ENCODE data around the gene CDH8.

DNA sequence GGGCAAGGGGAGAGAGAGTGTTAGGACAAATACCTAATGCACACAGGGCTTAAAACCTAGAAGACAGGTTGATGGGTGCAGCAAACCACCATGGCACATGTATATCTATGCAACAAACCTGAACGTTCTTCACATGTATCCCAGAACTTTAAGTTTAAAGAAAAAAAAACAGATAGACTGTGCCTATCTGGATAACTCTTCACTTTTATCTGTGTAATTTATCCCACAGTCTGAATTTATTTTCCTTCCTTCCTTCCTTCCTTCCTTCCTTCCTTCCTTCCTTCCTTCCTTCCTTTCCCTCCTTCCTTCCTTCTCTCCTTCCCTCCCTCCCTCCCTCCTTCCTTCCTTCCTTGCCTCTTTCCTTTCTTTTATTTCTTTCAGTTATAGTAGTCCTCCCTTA is 370.7 kb downstream of the CDH8 start:
- TF ChIP-seq, protein P1, sequence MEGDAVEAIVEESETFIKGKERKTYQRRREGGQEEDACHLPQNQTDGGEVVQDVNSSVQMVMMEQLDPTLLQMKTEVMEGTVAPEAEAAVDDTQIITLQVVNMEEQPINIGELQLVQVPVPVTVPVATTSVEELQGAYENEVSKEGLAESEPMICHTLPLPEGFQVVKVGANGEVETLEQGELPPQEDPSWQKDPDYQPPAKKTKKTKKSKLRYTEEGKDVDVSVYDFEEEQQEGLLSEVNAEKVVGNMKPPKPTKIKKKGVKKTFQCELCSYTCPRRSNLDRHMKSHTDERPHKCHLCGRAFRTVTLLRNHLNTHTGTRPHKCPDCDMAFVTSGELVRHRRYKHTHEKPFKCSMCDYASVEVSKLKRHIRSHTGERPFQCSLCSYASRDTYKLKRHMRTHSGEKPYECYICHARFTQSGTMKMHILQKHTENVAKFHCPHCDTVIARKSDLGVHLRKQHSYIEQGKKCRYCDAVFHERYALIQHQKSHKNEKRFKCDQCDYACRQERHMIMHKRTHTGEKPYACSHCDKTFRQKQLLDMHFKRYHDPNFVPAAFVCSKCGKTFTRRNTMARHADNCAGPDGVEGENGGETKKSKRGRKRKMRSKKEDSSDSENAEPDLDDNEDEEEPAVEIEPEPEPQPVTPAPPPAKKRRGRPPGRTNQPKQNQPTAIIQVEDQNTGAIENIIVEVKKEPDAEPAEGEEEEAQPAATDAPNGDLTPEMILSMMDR (IDR thresholded peaks at IDR 0.05) = no peak
- TF ChIP-seq ZNF121 (CRISPR knock-in tag; IDR thresholded peaks at IDR 0.05) (no peak), STAT6 (CRISPR knock-in tag; conservative IDR thresholded peaks at IDR 0.05; ENCODE audit: low read depth) (no peak), TEAD4 (CRISPR knock-in tag; IDR thresholded peaks at IDR 0.05) (no peak), ZNF263 (CRISPR knock-in tag; IDR thresholded peaks at IDR 0.05; ENCODE audit: low read depth) (no peak), PREB (CRISPR knock-in tag; IDR thresholded peaks at IDR 0.05; ENCODE audit: borderline replicate concordance) (no peak), AFF4 (CRISPR knock-in tag; IDR thresholded peaks at IDR 0.05; ENCODE audit: borderline replicate concordance) (no peak), RELA (CRISPR knock-in tag; IDR thresholded peaks at IDR 0.05; ENCODE audit: borderline replicate concordance) (no peak), GRHL2 (CRISPR knock-in tag; IDR thresholded peaks at IDR 0.05; ENCODE audit: insufficient replicate concordance, severe bottlenecking) (no peak), TEAD1 (CRISPR knock-in tag; IDR thresholded peaks at IDR 0.05) (no peak), ELF4 (CRISPR knock-in tag; IDR thresholded peaks at IDR 0.05; ENCODE audit: low read depth) (no peak)
- TF ChIP-seq, protein P2, sequence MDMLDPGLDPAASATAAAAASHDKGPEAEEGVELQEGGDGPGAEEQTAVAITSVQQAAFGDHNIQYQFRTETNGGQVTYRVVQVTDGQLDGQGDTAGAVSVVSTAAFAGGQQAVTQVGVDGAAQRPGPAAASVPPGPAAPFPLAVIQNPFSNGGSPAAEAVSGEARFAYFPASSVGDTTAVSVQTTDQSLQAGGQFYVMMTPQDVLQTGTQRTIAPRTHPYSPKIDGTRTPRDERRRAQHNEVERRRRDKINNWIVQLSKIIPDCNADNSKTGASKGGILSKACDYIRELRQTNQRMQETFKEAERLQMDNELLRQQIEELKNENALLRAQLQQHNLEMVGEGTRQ (CRISPR knock-in tag; IDR thresholded peaks at IDR 0.05) = no peak
- TF ChIP-seq, protein P3, sequence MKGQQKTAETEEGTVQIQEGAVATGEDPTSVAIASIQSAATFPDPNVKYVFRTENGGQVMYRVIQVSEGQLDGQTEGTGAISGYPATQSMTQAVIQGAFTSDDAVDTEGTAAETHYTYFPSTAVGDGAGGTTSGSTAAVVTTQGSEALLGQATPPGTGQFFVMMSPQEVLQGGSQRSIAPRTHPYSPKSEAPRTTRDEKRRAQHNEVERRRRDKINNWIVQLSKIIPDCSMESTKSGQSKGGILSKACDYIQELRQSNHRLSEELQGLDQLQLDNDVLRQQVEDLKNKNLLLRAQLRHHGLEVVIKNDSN (CRISPR knock-in tag; IDR thresholded peaks at IDR 0.05) = no peak
